Measurements from ENCODE around the gene TSPAN32.

- TF ChIP-seq CTCF (conservative IDR thresholded peaks at IDR 0.05; ENCODE audit: low read length) = no peak
- no peak for TF ChIP-seq EZH2phosphoT487 (IDR thresholded peaks at IDR 0.05; ENCODE audit: borderline replicate concordance, low read depth, low read length)
Observed at GRCh38 chr11:2365571-2366210, 63.9 kb downstream of the TSPAN32 start.
